ENCODE data around the gene CALHM3. TPM values are rescaled to one million over a fixed set of nuclear protein-coding genes. Genes with fewer than 3 reads are reported as not detected.

Gene CALHM3
- total and polyA plus RNA-seq, 2 experiments from 2014 or later, result 0.14 to 0.19 TPM

- TF ChIP-seq, protein P1, sequence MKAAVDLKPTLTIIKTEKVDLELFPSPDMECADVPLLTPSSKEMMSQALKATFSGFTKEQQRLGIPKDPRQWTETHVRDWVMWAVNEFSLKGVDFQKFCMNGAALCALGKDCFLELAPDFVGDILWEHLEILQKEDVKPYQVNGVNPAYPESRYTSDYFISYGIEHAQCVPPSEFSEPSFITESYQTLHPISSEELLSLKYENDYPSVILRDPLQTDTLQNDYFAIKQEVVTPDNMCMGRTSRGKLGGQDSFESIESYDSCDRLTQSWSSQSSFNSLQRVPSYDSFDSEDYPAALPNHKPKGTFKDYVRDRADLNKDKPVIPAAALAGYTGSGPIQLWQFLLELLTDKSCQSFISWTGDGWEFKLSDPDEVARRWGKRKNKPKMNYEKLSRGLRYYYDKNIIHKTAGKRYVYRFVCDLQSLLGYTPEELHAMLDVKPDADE (IDR thresholded peaks at IDR 0.05), result no peak
- no peak for TF ChIP-seq EZH2phosphoT487 (IDR thresholded peaks at IDR 0.05; ENCODE audit: unreplicated experiment)
Observed at GRCh38 chr10:103456074-103456660, 22.9 kb downstream of the CALHM3 start (continued).

DNA sequence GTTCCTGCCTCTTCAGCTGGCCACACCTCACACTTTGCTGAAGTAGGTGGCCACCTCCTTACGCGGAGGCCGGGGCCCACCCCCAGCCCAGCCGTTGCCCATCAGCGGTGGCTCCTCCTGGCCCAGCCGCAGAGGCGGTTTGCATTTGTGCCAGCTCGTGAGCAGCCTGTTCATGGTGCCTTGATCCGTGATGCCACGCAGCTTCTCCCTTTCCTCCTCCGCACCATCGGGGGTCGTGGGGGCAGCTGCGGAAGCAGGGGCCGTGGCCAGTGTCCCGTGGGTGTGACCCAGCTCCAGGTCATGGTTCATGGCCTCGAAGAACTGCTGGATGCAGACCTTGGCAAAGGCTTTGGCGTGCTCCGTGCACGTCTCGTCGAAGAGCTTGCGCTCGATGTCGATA lies 23.8 kb downstream of the CALHM3 start:
- no peak overlapping the region for H3K4me3 Mint-ChIP-seq
- no peak for DNase-seq (ENCODE audit: low spot score)
- no peak for ATAC-seq

More for the DNA sequence above, 23.8 kb downstream of the CALHM3 start:
- H3K4me1 Mint-ChIP-seq, result peaks cover 18% of the 10 kb centered on the region
- Histone ChIP-seq H3K79me2 (replicated peaks; ENCODE audit: insufficient read depth) (no peaks in the 10 kb centered on the region), H3K4me2 (no peak overlapping the region), H4K20me1 (replicated peaks; ENCODE audit: insufficient read depth) (no peaks in the 10 kb centered on the region; the same call in 1 of the 2 replicates), H3K4me1 (ENCODE audit: insufficient read depth) (no peaks in the 10 kb centered on the region; the same call in 1 of the 2 replicates), H3K4me3 (no peak overlapping the region), H3F3A (replicated peaks; ENCODE audit: low read depth) (no peaks in the 10 kb centered on the region), H3K27me3 (ENCODE audit: insufficient read depth) (no peaks in the 10 kb centered on the region), H2AFZ (no peak overlapping the region), H3K9me2 (ENCODE audit: insufficient read depth) (no peaks in the 10 kb centered on the region), H3K36me3 (ENCODE audit: insufficient read depth) (no peaks in the 10 kb centered on the region), H3K27ac (ENCODE audit: low read depth) (no peak overlapping the region)
- H3K27me3 Mint-ChIP-seq (ENCODE audit: insufficient read depth, low read depth, poor library complexity), result peaks cover 32% of the 10 kb centered on the region
- no peaks in the 10 kb centered on the region; the same call in 2 of the 3 replicates for H3K9me3 Mint-ChIP-seq
- TF ChIP-seq ZNF462 (CRISPR knock-in tag; IDR thresholded peaks at IDR 0.05) (no peak), STAT1 (IDR thresholded peaks at IDR 0.05; ENCODE audit: unreplicated experiment) (no peak), NANOG (IDR thresholded peaks at IDR 0.05; ENCODE audit: borderline replicate concordance) (no peak), EZH2phosphoT487 (IDR thresholded peaks at IDR 0.05; ENCODE audit: unreplicated experiment) (no peak)
- TF ChIP-seq, protein P2, sequence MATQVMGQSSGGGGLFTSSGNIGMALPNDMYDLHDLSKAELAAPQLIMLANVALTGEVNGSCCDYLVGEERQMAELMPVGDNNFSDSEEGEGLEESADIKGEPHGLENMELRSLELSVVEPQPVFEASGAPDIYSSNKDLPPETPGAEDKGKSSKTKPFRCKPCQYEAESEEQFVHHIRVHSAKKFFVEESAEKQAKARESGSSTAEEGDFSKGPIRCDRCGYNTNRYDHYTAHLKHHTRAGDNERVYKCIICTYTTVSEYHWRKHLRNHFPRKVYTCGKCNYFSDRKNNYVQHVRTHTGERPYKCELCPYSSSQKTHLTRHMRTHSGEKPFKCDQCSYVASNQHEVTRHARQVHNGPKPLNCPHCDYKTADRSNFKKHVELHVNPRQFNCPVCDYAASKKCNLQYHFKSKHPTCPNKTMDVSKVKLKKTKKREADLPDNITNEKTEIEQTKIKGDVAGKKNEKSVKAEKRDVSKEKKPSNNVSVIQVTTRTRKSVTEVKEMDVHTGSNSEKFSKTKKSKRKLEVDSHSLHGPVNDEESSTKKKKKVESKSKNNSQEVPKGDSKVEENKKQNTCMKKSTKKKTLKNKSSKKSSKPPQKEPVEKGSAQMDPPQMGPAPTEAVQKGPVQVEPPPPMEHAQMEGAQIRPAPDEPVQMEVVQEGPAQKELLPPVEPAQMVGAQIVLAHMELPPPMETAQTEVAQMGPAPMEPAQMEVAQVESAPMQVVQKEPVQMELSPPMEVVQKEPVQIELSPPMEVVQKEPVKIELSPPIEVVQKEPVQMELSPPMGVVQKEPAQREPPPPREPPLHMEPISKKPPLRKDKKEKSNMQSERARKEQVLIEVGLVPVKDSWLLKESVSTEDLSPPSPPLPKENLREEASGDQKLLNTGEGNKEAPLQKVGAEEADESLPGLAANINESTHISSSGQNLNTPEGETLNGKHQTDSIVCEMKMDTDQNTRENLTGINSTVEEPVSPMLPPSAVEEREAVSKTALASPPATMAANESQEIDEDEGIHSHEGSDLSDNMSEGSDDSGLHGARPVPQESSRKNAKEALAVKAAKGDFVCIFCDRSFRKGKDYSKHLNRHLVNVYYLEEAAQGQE (IDR thresholded peaks at IDR 0.05; ENCODE audit: unreplicated experiment), result no peak
- TF ChIP-seq, protein P3, sequence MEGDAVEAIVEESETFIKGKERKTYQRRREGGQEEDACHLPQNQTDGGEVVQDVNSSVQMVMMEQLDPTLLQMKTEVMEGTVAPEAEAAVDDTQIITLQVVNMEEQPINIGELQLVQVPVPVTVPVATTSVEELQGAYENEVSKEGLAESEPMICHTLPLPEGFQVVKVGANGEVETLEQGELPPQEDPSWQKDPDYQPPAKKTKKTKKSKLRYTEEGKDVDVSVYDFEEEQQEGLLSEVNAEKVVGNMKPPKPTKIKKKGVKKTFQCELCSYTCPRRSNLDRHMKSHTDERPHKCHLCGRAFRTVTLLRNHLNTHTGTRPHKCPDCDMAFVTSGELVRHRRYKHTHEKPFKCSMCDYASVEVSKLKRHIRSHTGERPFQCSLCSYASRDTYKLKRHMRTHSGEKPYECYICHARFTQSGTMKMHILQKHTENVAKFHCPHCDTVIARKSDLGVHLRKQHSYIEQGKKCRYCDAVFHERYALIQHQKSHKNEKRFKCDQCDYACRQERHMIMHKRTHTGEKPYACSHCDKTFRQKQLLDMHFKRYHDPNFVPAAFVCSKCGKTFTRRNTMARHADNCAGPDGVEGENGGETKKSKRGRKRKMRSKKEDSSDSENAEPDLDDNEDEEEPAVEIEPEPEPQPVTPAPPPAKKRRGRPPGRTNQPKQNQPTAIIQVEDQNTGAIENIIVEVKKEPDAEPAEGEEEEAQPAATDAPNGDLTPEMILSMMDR (conservative IDR thresholded peaks at IDR 0.05; ENCODE audit: low read depth in 2 of 2), result no peak
- TF ChIP-seq, protein P1 (IDR thresholded peaks at IDR 0.05), result no peak
- no peaks in the 10 kb centered on the region; the same call in 2 of the 3 replicates for H3K36me3 Mint-ChIP-seq (ENCODE audit: low read depth)
- H3K27ac Mint-ChIP-seq, result no peak overlapping the region

Measured in GM23338 (cell line).